ENCODE measurements around the gene ENTREP1.

Gene ENTREP1

GRCh38 chr9:69421908-69422801, 97.1 kb downstream of the ENTREP1 start:
- no peak overlapping the region for H3K4me3 ChIP-seq (ENCODE audit: low read length)
- TF ChIP-seq CTCF (conservative IDR thresholded peaks at IDR 0.05; ENCODE audit: low read depth, low read length): peak; percentile 69
- DNase-seq (ENCODE audit: low read depth): no peak

- no peak for TF ChIP-seq CTCF (conservative IDR thresholded peaks at IDR 0.05; ENCODE audit: low read depth, low read length)
- no peak for DNase-seq (ENCODE audit: low read depth)
- H3K4me3 ChIP-seq (ENCODE audit: low read length): no peak overlapping the region
Measured at GRCh38 chr9:69425136-69425801, 100.3 kb downstream of the ENTREP1 start.

- TF ChIP-seq CTCF (conservative IDR thresholded peaks at IDR 0.05; ENCODE audit: low read depth, low read length): no peak
- DNase-seq (ENCODE audit: low read depth): no peak
- no peak overlapping the region for H3K4me3 ChIP-seq (ENCODE audit: low read length)
Measured at GRCh38 chr9:69427286-69427685, 102.3 kb downstream of the ENTREP1 start.

- no peak for DNase-seq (ENCODE audit: low read depth)
- no peak for TF ChIP-seq CTCF (conservative IDR thresholded peaks at IDR 0.05; ENCODE audit: low read depth, low read length)
- H3K4me3 ChIP-seq (ENCODE audit: low read length): no peak overlapping the region
Measured at GRCh38 chr9:69428017-69428785, 103.2 kb downstream of the ENTREP1 start.

GRCh38 chr9:69429281-69429680, 104.3 kb downstream of the ENTREP1 start:
- no peak for DNase-seq (ENCODE audit: low read depth)
- no peak overlapping the region for H3K4me3 ChIP-seq (ENCODE audit: low read length)
- no peak for TF ChIP-seq CTCF (conservative IDR thresholded peaks at IDR 0.05; ENCODE audit: low read depth, low read length)

GRCh38 chr9:69430206-69430605, 105.2 kb downstream of the ENTREP1 start:
- DNase-seq (ENCODE audit: low read depth): no peak
- no peak for TF ChIP-seq CTCF (conservative IDR thresholded peaks at IDR 0.05; ENCODE audit: low read depth, low read length)
- H3K4me3 ChIP-seq (ENCODE audit: low read length): no peak overlapping the region
